Left lung (tissue), 10 donors: Measurements from ENCODE around the gene BPIFA3. TPM values are rescaled to one million over a fixed set of nuclear protein-coding genes. Genes with fewer than 3 reads are reported as not detected.

Experiments
- ATAC-seq: fragments of 200-7000 bp; cut with Tn5 transposase; one replicate; pipeline ENCODE4 v1.9.1; 2020; ENCODE audit warnings: moderate library complexity
- DNase-seq, 4 donors: peaks; one replicate each; pipeline ENCODE4 v3.0.0-alpha.2; 2013 to 2020
- H3K27ac ChIP-seq, 2 donors: fragments of 200-600 bp; sonication (generic) in 1 of 2; one replicate each; pipeline versions ENCODE4 v1.5.0 to v1.8.0; 2020 to 2021
- H3K27me3 ChIP-seq, 2 donors: fragments of 200-600 bp; sonication (generic) in 1 of 2; one replicate each; pipeline versions ENCODE4 v1.5.0 to v1.8.0; 2020 to 2021
- H3K36me3 ChIP-seq, 2 donors: fragments of 200-600 bp; sonication (generic) in 1 of 2; one replicate each; pipeline versions ENCODE4 v1.5.0 to v1.8.0; 2020 to 2021
- H3K4me1 ChIP-seq, 2 donors: fragments of 200-600 bp; one replicate each; pipeline ENCODE4 v1.8.0; 2021
- H3K4me3 ChIP-seq, 2 donors: fragments of 200-600 bp; sonication (generic) in 1 of 2; one replicate each; pipeline versions ENCODE4 v1.5.0 to v1.8.0; 2020 to 2021; ENCODE audit warnings: mild to moderate bottlenecking in 1 of 2
- H3K9me3 ChIP-seq, 2 donors: fragments of 200-600 bp; sonication (generic) in 1 of 2; one replicate each; pipeline versions ENCODE4 v1.5.0 to v1.8.0; 2020 to 2021
- intact Hi-C, 2 donors: fragments of 100-400 bp; cut with DNase I; formaldehyde crosslinking; loops; one replicate each; pipeline versions ENCODE4 v1.11.2 to v1.14.2; 2022
- polyA plus RNA-seq, 6 donors: library from polyadenylated mRNA; unstranded; fragments of 120-200 nt; gene quantifications; one replicate each; pipeline ENCODE4 v1.2.1, GENCODE V29; 2013; ENCODE audit not compliant: insufficient read length in 6 of 6
- total RNA-seq, 2 donors: library from RNA; stranded (reverse); fragmentation: NEBNext Ultra II Directional; extraction: Animal tissue kit (Norgen Biotek cat#: 25700); gene quantifications; one replicate each; pipeline ENCODE4 v1.2.1, GENCODE V29; 2021
- TF ChIP-seq, protein P1 (sequence below), 2 donors: fragments of 200-600 bp; sonication (generic) in 1 of 2; IDR thresholded peaks; one replicate each; pipeline versions ENCODE4 v1.5.0 to v1.8.0; 2021; ENCODE audit warnings: antibody characterized with exemption in 2 of 2
- donor health status: DM: no; HTN: yes; CAD: no.
- donor health status: DM: no; HTN: no; CAD: no.

BPIFA3 gene
- total and polyA plus RNA-seq, 8 donors, result not detected

GRCh38 chr20:33192912-33193501, 24.1 kb upstream of the BPIFA3 start:
- TF ChIP-seq, protein P1, sequence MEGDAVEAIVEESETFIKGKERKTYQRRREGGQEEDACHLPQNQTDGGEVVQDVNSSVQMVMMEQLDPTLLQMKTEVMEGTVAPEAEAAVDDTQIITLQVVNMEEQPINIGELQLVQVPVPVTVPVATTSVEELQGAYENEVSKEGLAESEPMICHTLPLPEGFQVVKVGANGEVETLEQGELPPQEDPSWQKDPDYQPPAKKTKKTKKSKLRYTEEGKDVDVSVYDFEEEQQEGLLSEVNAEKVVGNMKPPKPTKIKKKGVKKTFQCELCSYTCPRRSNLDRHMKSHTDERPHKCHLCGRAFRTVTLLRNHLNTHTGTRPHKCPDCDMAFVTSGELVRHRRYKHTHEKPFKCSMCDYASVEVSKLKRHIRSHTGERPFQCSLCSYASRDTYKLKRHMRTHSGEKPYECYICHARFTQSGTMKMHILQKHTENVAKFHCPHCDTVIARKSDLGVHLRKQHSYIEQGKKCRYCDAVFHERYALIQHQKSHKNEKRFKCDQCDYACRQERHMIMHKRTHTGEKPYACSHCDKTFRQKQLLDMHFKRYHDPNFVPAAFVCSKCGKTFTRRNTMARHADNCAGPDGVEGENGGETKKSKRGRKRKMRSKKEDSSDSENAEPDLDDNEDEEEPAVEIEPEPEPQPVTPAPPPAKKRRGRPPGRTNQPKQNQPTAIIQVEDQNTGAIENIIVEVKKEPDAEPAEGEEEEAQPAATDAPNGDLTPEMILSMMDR (IDR thresholded peaks at IDR 0.05), result no peak
- intact Hi-C loops, result no loop called here
- H3K4me1 ChIP-seq, result peaks cover 0 to 3% of the 10 kb centered on the region in 2 donors
- H3K27ac ChIP-seq, result no peak overlapping the region
- no peak for ATAC-seq
- no peaks in the 10 kb centered on the region for H3K36me3 ChIP-seq
- H3K9me3 ChIP-seq, result no peaks in the 10 kb centered on the region
- peaks cover 0 to 10% of the 10 kb centered on the region in 2 donors for H3K27me3 ChIP-seq
- no peak for DNase-seq
- H3K4me3 ChIP-seq, result no peak overlapping the region

DNA sequence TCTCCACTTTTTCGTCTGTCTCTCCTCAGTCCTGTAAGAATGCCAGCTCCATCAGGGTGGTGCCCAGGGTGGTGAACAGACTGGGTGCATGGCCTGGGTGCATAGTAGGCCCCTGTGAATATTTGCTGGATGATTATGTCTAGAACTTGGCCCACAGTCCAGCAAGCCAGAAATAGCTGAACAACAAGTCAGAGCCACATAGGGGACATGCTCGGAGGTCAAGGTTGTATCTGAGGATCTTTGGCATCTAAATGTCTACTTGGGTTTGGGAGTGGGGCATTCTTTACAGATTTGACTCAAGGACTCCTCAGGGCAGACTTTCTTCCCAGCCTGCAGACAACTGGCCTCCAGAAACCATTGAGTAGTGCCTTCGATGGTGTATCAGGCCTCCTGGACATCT, 18.1 kb upstream of the BPIFA3 start:
- intact Hi-C loops, result no loop called here
- Histone ChIP-seq H3K36me3 (no peaks in the 10 kb centered on the region), H3K4me1 (no peaks in the 10 kb centered on the region), H3K9me3 (no peaks in the 10 kb centered on the region), H3K4me3 (no peak overlapping the region), H3K27me3 (peaks cover 0 to 11% of the 10 kb centered on the region in 2 donors), H3K27ac (no peak overlapping the region)
- DNase-seq (no peak), ATAC-seq (no peak)
- TF ChIP-seq, protein P1 (IDR thresholded peaks at IDR 0.05), result no peak

- Histone ChIP-seq H3K36me3 (no peaks in the 10 kb centered on the region), H3K4me3 (no peak overlapping the region), H3K27ac (no peak overlapping the region), H3K9me3 (no peaks in the 10 kb centered on the region), H3K27me3 (peaks cover 0 to 6% of the 10 kb centered on the region in 2 donors), H3K4me1 (no peaks in the 10 kb centered on the region)
- intact Hi-C loops, result no loop called here
- ATAC-seq (no peak), DNase-seq (no peak)
- TF ChIP-seq, protein P1 (IDR thresholded peaks at IDR 0.05), result no peak
Observed at GRCh38 chr20:33202451-33202850, 14.7 kb upstream of the BPIFA3 start.

GRCh38 chr20:33203444-33203843, 13.7 kb upstream of the BPIFA3 start:
- Histone ChIP-seq H3K4me1 (no peaks in the 10 kb centered on the region), H3K27ac (no peak overlapping the region), H3K27me3 (peaks cover 0 to 6% of the 10 kb centered on the region in 2 donors), H3K4me3 (no peak overlapping the region), H3K36me3 (no peaks in the 10 kb centered on the region), H3K9me3 (no peaks in the 10 kb centered on the region)
- DNase-seq, result no peak
- intact Hi-C loops, result no loop called here
- ATAC-seq, result no peak
- TF ChIP-seq, protein P1 (IDR thresholded peaks at IDR 0.05), result no peak

DNA sequence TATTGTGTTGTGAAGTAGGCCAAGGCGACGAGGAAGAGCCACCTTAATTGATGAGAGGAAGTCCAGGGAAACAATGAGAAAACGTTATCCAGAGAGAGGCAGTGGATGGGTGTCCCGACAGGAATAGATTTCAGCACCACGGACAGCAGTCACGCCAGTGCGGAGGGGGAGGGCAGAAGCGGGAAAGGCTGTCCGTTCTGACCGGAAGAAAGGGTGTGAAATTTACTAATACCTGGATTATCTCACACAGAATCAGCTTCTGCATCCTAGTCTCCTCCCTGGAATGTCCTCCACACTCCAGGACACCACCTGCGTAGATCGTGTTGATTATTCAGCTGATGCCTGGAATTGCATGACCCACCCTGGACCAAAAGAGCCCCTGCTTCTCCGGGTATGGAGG, 7.4 kb upstream of the BPIFA3 start:
- ATAC-seq, result peak; percentile 89

More for the DNA sequence above, 7.4 kb upstream of the BPIFA3 start:
- intact Hi-C loops, result no loop called here
- TF ChIP-seq, protein P1 (IDR thresholded peaks at IDR 0.05), result no peak
- Histone ChIP-seq H3K36me3 (no peaks in the 10 kb centered on the region), H3K27me3 (peaks cover 0 to 16% of the 10 kb centered on the region in 2 donors), H3K9me3 (no peaks in the 10 kb centered on the region), H3K4me1 (no peaks in the 10 kb centered on the region), H3K27ac (no peak overlapping the region), H3K4me3 (no peak overlapping the region)
- DNase-seq, result peak; percentile 63 to 85 (median 71)
